Measurements from ENCODE around the gene ANXA11. TPM values are rescaled to one million over a fixed set of nuclear protein-coding genes. Genes with fewer than 3 reads are reported as not detected.

Gene ANXA11
- total and polyA plus RNA-seq, 2 of the 8 experiments (the other 6 are each of a cell fraction or from before 2014, with no cell fraction given) = 40.5 to 84.9 TPM

DNA sequence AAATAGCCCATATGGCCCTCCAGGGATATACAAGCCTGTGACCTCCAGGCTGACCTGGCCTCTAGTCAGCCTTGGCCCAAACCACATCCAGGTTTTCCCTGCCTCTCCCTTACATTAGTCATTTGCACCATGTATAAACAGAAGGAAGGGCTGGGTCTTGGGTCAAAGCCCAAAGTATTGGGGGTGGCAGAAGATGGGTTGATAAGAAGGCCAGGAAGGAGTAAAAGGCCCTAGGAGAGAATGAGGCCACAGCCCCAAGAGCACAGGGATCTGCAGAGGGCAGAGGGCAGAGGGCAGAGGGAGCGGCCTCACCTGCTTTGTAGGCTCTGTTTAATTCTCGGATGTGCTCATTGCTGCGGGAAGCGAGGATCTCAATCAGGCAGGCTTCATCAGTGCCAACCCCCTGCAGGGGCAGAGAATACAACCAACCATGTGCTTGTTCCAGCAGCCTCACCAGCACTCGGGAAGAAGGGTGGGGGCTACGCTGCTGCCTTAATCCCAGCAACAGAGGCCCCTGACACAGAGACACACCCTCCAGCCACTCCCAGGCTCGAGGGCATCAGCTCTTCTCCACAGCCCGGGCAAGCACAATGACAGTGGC is 41.5 kb downstream of the ANXA11 start (continued):
- no peak for TF ChIP-seq CHD7 (IDR thresholded peaks at IDR 0.05; ENCODE audit: insufficient replicate concordance, low read length)
